Measurements from ENCODE around the gene MICAL1. TPM values are rescaled to one million over a fixed set of nuclear protein-coding genes. Genes with fewer than 3 reads are reported as not detected.

The MICAL1 gene
- total and polyA plus RNA-seq, 10 of the 15 experiments (the other 5 are each of a cell fraction or from before 2014, with no cell fraction given), result 0.32 to 71.6 (median 45.3) TPM

- Histone ChIP-seq H3K79me2 (ENCODE audit: control insufficient read depth, insufficient read depth, low read length) (no peaks in the 10 kb centered on the region), H3K27me3 (replicated peaks in 1 of 2; ENCODE audit: control insufficient read depth in 2 of 2, insufficient read depth in 2 of 2, low read length in 1 of 2) (no peaks in the 10 kb centered on the region), H3K9ac (ENCODE audit: control insufficient read depth, insufficient read depth, low read length) (no peak overlapping the region), H4K20me1 (ENCODE audit: control insufficient read depth, insufficient read depth) (no peaks in the 10 kb centered on the region), H3K27ac (ENCODE audit: control insufficient read depth, insufficient read depth) (no peak overlapping the region), H3K9me3 (replicated peaks; ENCODE audit: control insufficient read depth, insufficient read depth, low read length) (no peaks in the 10 kb centered on the region), H3K36me3 (ENCODE audit: control insufficient read depth in 2 of 2, insufficient read depth in 2 of 2, low read length in 1 of 2) (no peaks in the 10 kb centered on the region), H3K4me3 (no peak overlapping the region), H3K4me2 (ENCODE audit: control insufficient read depth, insufficient read depth) (no peak overlapping the region), H2AFZ (ENCODE audit: control insufficient read depth, low read depth, low read length) (no peak overlapping the region), H3K4me1 (ENCODE audit: control insufficient read depth, insufficient read depth, low read length) (no peaks in the 10 kb centered on the region)
- in situ Hi-C loops (cut with MboI), result no loop called here
- RAD21 ChIA-PET (ENCODE audit: unreplicated experiment), result no interaction called here
- SMC1A ChIA-PET (ENCODE audit: uncharacterized antibody, unreplicated experiment), result no interaction called here
- intact Hi-C loops (cut with micrococcal nuclease; ENCODE audit: unreplicated experiment), result no loop called here
- no peak for FAIRE-seq
- POLR2A ChIA-PET, result no interaction called here
- WGBS (ENCODE audit: insufficient coverage, insufficient replicate concordance, low lambda C conversion rate, missing lambda C conversion rate), result 64% methylated on average over 10 of the region's 10 CpGs
- CTCF ChIA-PET, result no interaction called here
- DNase-seq (ENCODE audit: low read depth, low spot score), result no peak
- TF ChIP-seq IRF3 (IDR thresholded peaks at IDR 0.05), result no peak
- no peak for TF ChIP-seq CBX3 (IDR thresholded peaks at IDR 0.05; ENCODE audit: borderline replicate concordance, low read depth)
- TF ChIP-seq DPF2 (IDR thresholded peaks at IDR 0.05), result no peak
- TF ChIP-seq ZBTB40 (IDR thresholded peaks at IDR 0.05; ENCODE audit: borderline replicate concordance), result no peak
- TF ChIP-seq KDM1A (IDR thresholded peaks at IDR 0.05; ENCODE audit: borderline replicate concordance), result no peak
- no peak for TF ChIP-seq BACH1 (IDR thresholded peaks at IDR 0.05; ENCODE audit: borderline replicate concordance)
- no peak for TF ChIP-seq ZSCAN29 (IDR thresholded peaks at IDR 0.05)
- TF ChIP-seq SMC3 (IDR thresholded peaks at IDR 0.05; ENCODE audit: borderline replicate concordance, low read length), result no peak
- no peak for TF ChIP-seq CHD4 (IDR thresholded peaks at IDR 0.05)
- TF ChIP-seq SMAD1 (IDR thresholded peaks at IDR 0.05; ENCODE audit: low read depth, partially characterized antibody), result no peak
- no peak for TF ChIP-seq BCL11A (IDR thresholded peaks at IDR 0.05; ENCODE audit: low read depth, low read length)
- no peak for TF ChIP-seq BHLHE40 (IDR thresholded peaks at IDR 0.05; ENCODE audit: borderline replicate concordance in 1 of 2, low read depth in 2 of 2, low read length in 1 of 2)
- TF ChIP-seq SPI1 (IDR thresholded peaks at IDR 0.05; ENCODE audit: borderline replicate concordance, insufficient read depth, low read depth, low read length), result no peak
- TF ChIP-seq NR2C2 (IDR thresholded peaks at IDR 0.05; ENCODE audit: borderline replicate concordance, control insufficient read depth, insufficient read length, low read depth), result no peak
- no peak for TF ChIP-seq ZZZ3 (IDR thresholded peaks at IDR 0.05; ENCODE audit: control insufficient read depth, insufficient read length, low read depth)
- no peak for TF ChIP-seq YY1 (IDR thresholded peaks at IDR 0.05; ENCODE audit: low read depth, low read length)
- TF ChIP-seq NFIC (IDR thresholded peaks at IDR 0.05; ENCODE audit: low read depth, low read length), result no peak
- TF ChIP-seq SIX5 (IDR thresholded peaks at IDR 0.05; ENCODE audit: low read depth, low read length, severe bottlenecking), result no peak
- no peak for TF ChIP-seq SUPT20H (IDR thresholded peaks at IDR 0.05; ENCODE audit: borderline replicate concordance, control insufficient read depth, low read depth, low read length)
- no peak for TF ChIP-seq LARP7 (IDR thresholded peaks at IDR 0.05)
- BruUV-seq (replicated peaks), result no TSS peak
- no peak for ATAC-seq
Observed at GRCh38 chr6:109503327-109504224, 48.0 kb upstream of the MICAL1 start.

All from GM12878 (cell line).